Thyroid gland (tissue), 4 donors: Measurements from ENCODE around the gene USP13. TPM values are rescaled to one million over a fixed set of nuclear protein-coding genes. Genes with fewer than 3 reads are reported as not detected.

ENCODE experiments used
- DNase-seq, 2 donors: peaks; one replicate each; pipeline ENCODE4 v3.0.0-alpha.2; 2019
- H3K27ac ChIP-seq, 3 donors: fragments of 200-600 bp; sonication (generic); 1 replicate in 2 of 3; 2 replicates in 1 of 3; pipeline ENCODE4 v1.5.1; 2016 to 2019; ENCODE audit warnings: mild to moderate bottlenecking in 1 of 3, moderate library complexity in 1 of 3
- H3K27me3 ChIP-seq: fragments of 200-600 bp; sonication (generic); one replicate; pipeline ENCODE4 v1.5.1; 2019
- H3K36me3 ChIP-seq, 2 donors: fragments of 200-600 bp; sonication (generic); one replicate each; pipeline ENCODE4 v1.5.1; 2016 to 2019
- H3K4me1 ChIP-seq, 2 donors: fragments of 200-600 bp; sonication (generic); one replicate each; pipeline ENCODE4 v1.5.1; 2017 to 2019
- H3K4me3 ChIP-seq, 3 donors: fragments of 200-600 bp; sonication (generic); replicated peaks in 1 of 3; 1 replicate in 2 of 3; 2 replicates in 1 of 3; pipeline ENCODE4 v1.5.1; 2016; ENCODE audit warnings: mild to moderate bottlenecking in 1 of 3
- H3K9me3 ChIP-seq: fragments of 200-600 bp; sonication (generic); one replicate; pipeline ENCODE4 v1.5.1; 2017
- POLR2A ChIP-seq, 2 donors: fragments of 450-650 bp; IDR thresholded peaks; one replicate each; pipeline ENCODE4 v1.6.1; 2017; ENCODE audit warnings: antibody characterized with exemption in 2 of 2, mild to moderate bottlenecking in 2 of 2, moderate library complexity in 1 of 2
- WGBS, 2 donors: methylation state at CpG; one replicate each; pipeline ENCODE4 v1.1.5; 2017; 5-methylcytosine and 5-hydroxymethylcytosine counted together
- intact Hi-C: fragments of 100-400 bp; cut with DNase I; formaldehyde crosslinking; loops from one replicate; pipeline ENCODE4 v1.15.1; 2023
- total RNA-seq, 4 donors: library from RNA; depleted of rRNA; stranded (reverse); fragments of >200 nt; gene quantifications; one replicate each; pipeline ENCODE4 v1.2.3, GENCODE V29; 2016
- TF ChIP-seq, protein P1 (sequence below), 6 experiments: fragments of 200-600 bp in 3 of 6; fragments of 450-650 bp in 3 of 6; sonication (generic) in 3 of 6; IDR thresholded peaks; one replicate each; pipeline ENCODE4 v1.5.1; 2016 to 2019; ENCODE audit warnings: antibody characterized with exemption in 6 of 6, mild to moderate bottlenecking in 2 of 6, inconsistent platforms in 1 of 6, moderate library complexity in 1 of 6

Gene USP13
- total RNA-seq, 4 donors from 2014 or later, result 16.7 to 31.6 (median 25.4) TPM

DNA sequence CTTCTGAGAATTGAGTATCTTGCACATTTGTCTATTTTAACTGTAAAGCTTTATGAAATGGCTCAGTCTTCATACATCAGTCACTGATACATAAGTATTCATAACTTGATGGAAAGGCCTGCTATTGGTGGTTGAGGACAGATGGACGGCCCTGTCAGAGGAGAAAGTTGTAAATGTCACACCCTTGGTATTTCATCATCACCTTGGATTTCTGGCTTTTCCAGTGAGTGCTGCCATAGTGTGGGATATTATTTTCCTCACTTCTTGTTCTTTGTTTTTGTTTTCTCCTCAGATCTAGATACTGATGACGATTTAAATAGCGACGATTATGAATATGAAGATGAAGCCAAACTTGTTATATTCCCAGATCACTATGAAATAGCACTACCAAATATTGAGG is 47.9 kb downstream of the USP13 start:
- 97 to 98% methylated on average over 4 of the region's 4 CpGs for WGBS, 2 donors
- no peak for DNase-seq
- no peak for TF ChIP-seq POLR2A (IDR thresholded peaks at IDR 0.05)
- TF ChIP-seq, protein P1, sequence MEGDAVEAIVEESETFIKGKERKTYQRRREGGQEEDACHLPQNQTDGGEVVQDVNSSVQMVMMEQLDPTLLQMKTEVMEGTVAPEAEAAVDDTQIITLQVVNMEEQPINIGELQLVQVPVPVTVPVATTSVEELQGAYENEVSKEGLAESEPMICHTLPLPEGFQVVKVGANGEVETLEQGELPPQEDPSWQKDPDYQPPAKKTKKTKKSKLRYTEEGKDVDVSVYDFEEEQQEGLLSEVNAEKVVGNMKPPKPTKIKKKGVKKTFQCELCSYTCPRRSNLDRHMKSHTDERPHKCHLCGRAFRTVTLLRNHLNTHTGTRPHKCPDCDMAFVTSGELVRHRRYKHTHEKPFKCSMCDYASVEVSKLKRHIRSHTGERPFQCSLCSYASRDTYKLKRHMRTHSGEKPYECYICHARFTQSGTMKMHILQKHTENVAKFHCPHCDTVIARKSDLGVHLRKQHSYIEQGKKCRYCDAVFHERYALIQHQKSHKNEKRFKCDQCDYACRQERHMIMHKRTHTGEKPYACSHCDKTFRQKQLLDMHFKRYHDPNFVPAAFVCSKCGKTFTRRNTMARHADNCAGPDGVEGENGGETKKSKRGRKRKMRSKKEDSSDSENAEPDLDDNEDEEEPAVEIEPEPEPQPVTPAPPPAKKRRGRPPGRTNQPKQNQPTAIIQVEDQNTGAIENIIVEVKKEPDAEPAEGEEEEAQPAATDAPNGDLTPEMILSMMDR (IDR thresholded peaks at IDR 0.05), result no peak
- Histone ChIP-seq H3K36me3 (no peaks in the 10 kb centered on the region), H3K27ac (no peak overlapping the region), H3K9me3 (no peaks in the 10 kb centered on the region), H3K27me3 (no peaks in the 10 kb centered on the region), H3K4me1 (no peaks in the 10 kb centered on the region), H3K4me3 (no peak overlapping the region)
- intact Hi-C loops, result no loop called here

DNA sequence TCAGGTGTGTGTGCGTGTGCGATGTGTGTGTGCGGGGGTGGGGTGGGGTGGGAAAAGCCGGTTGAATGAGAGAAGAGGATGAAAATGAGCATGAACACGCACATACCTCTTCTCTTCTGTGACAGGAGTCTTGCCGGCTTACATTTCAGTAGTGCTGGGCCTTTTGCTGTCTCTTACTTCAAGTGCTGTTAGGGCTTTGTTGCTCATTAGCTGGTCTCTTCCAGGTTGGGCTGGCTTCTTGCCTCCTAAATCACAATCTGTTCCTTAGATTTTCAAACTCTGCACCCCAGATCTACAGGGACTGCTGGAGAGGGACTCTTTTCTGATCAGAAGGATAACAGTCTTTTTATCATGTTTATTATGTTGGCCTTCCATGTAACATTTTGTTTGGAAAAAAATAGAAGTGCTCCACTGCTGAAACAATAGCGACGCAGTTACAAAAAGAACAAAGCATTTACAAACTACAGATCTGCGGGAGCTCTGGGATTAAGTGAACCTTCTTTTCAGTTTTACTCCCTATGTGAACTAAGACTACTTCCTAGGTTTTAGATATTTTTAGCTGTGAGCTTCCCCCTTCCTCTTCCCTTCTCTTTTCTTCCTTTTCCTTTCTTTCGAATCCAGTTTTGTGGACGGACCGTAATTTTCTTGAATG is 48.5 kb downstream of the USP13 start:
- Histone ChIP-seq H3K9me3 (no peaks in the 10 kb centered on the region), H3K4me1 (no peaks in the 10 kb centered on the region), H3K36me3 (no peaks in the 10 kb centered on the region), H3K27ac (no peak overlapping the region), H3K27me3 (no peaks in the 10 kb centered on the region), H3K4me3 (no peak overlapping the region)
- 88 to 93% methylated on average over 12 of the region's 12 CpGs for WGBS, 2 donors
- no peak for TF ChIP-seq POLR2A (IDR thresholded peaks at IDR 0.05)
- TF ChIP-seq, protein P1 (IDR thresholded peaks at IDR 0.05), result no peak
- DNase-seq, result no peak
- intact Hi-C loops, result no loop called here

DNA sequence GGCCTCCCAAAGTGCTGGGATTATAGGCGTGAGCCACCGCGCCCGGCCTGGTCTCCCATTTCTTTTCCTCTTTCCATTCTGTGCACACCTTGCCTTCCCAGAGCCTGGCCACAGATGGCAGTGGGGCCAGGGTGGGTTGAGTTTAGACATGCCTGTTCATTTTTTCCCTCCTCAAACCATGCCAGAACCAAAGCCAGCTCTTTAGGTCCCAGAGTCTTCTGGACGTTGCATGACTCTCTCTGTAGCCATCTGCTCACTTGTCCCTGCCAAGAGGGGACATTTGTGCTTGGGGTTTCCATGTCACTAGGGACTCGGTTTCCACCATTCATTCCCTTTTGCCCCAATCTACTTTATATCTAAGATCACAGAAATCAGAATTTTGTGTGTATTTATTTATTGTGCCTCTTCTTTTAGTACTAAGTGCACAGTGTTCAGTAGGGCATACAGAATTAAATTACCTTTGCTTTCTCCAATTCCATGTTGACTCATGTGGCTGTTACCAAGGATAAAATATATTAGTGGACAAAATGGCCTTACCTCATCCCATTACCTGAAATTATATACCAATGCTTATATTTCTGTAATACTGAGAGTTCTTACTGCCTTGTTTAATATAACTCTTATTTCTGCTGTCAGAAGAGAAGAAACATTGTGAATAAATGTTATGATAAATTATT is 49.6 kb downstream of the USP13 start:
- Histone ChIP-seq H3K36me3 (no peaks in the 10 kb centered on the region), H3K4me1 (no peaks in the 10 kb centered on the region), H3K27ac (no peak overlapping the region), H3K9me3 (no peaks in the 10 kb centered on the region), H3K4me3 (no peak overlapping the region), H3K27me3 (no peaks in the 10 kb centered on the region)
- intact Hi-C loops, result no loop called here
- TF ChIP-seq, protein P1 (IDR thresholded peaks at IDR 0.05), result no peak
- TF ChIP-seq POLR2A (IDR thresholded peaks at IDR 0.05), result no peak
- WGBS, 2 donors, result 97% methylated on average over 6 of the region's 6 CpGs
- DNase-seq, result no peak

DNA sequence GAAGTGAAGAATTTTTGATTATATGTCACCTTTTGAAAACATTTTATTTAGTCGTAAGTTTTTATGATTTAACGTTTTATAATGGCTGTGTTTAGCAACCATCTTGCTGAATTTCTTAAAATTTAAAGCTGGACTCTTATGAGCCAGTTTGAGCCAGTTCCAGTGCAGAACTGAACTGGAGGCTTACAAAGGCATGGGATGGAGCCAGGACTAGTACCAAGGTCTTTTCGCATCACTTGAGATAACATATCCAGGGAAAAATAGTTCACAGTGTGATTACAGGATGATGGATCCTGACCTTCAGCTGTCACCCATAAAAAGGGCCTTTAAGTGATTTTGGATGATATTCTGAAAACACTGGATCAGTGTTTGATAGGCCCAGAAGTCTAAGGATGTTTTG is 51.0 kb downstream of the USP13 start:
- 96 to 97% methylated on average over 3 of the region's 3 CpGs for whole genome bisulfite sequencing, 2 donors
- intact Hi-C loops, result no loop called here
- H3K36me3 ChIP-seq, result no peaks in the 10 kb centered on the region

DNA sequence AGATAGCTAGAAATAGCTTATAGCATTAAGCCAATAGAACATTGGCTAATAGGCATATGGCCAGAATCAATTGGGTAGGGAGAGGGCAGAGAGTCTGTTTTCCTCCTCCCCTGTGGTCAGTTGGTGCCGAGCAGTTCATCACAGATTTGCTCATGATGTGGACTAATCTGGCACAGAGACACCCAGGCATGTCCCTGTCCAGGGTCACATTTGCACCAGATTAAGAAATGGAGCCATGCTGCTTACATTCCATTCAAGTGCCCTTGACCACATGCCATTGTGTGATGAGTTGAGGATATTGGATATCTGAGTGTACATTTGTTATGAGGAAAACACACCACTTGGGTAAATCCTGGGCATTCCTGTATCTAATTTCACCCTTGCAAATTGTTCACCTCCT is 53.4 kb downstream of the USP13 start:
- 94 to 100% methylated on average over 1 of the region's 1 CpG for WGBS, 2 donors
- no peaks in the 10 kb centered on the region for H3K9me3 ChIP-seq
- no peaks in the 10 kb centered on the region for H3K4me1 ChIP-seq
- TF ChIP-seq, protein P1 (IDR thresholded peaks at IDR 0.05), result no peak
- no peak for DNase-seq
- H3K4me3 ChIP-seq, result no peak overlapping the region
- H3K27me3 ChIP-seq, result no peaks in the 10 kb centered on the region
- no peak overlapping the region for H3K27ac ChIP-seq
- no peaks in the 10 kb centered on the region for H3K36me3 ChIP-seq
- intact Hi-C loops, result no loop called here

More for the DNA sequence above, 51.0 kb downstream of the USP13 start:
- H3K27me3 ChIP-seq, result no peaks in the 10 kb centered on the region
- TF ChIP-seq POLR2A (IDR thresholded peaks at IDR 0.05), result no peak
- TF ChIP-seq, protein P1 (IDR thresholded peaks at IDR 0.05), result no peak
- H3K4me1 ChIP-seq, result no peaks in the 10 kb centered on the region
- no peaks in the 10 kb centered on the region for H3K9me3 ChIP-seq
- no peak overlapping the region for H3K4me3 ChIP-seq
- DNase-seq, result no peak
- no peak overlapping the region for H3K27ac ChIP-seq
